KOPT-K1 (cell line): ENCODE data around the gene CRX.
"Not testable (repeated sequence)": the region's sequence is repeated elsewhere in the genome, so short reads cannot be mapped to it uniquely, and the experiment has no call there.

Source experiments
- H3K27ac ChIP-seq: fragments of 200-600 bp; sonication (generic); 2 replicates; pipeline ENCODE4 v1.5.1; 2016; ENCODE audit warnings: antibody characterized with exemption, mild to moderate bottlenecking, low read depth, low read length; ENCODE audit not compliant: poor library complexity, severe bottlenecking
- H3K36me3 ChIP-seq: fragments of 200-600 bp; sonication (generic); 2 replicates; pipeline ENCODE4 v1.5.1; 2017; ENCODE audit warnings: antibody characterized with exemption, mild to moderate bottlenecking, low read length, moderate library complexity; ENCODE audit not compliant: insufficient read depth
- H3K9me3 ChIP-seq: fragments of 200-600 bp; sonication (generic); 2 replicates; pipeline ENCODE4 v1.5.1; 2017; ENCODE audit warnings: antibody characterized with exemption, low read length, mild to moderate bottlenecking; ENCODE audit not compliant: insufficient read depth, poor library complexity, severe bottlenecking

Gene CRX

GRCh38 chr19:47861630-47862029 is 39.9 kb downstream of the CRX start:
- Histone ChIP-seq H3K27ac (no peak overlapping the region), H3K9me3 (no peaks in the 10 kb centered on the region), H3K36me3 (no peaks in the 10 kb centered on the region)

- Histone ChIP-seq H3K27ac (no peak overlapping the region), H3K9me3 (no peaks in the 10 kb centered on the region), H3K36me3 (no peaks in the 10 kb centered on the region)
Measured at GRCh38 chr19:47863514-47863936, 41.8 kb downstream of the CRX start.

- Histone ChIP-seq H3K36me3 (no peaks in the 10 kb centered on the region), H3K9me3 (no peaks in the 10 kb centered on the region), H3K27ac (no peak overlapping the region)
Measured at GRCh38 chr19:47865166-47865565, 43.4 kb downstream of the CRX start.

GRCh38 chr19:47878906-47879305 is 57.2 kb downstream of the CRX start:
- Histone ChIP-seq H3K9me3 (no peaks in the 10 kb centered on the region), H3K27ac (no peak overlapping the region), H3K36me3 (no peaks in the 10 kb centered on the region)

- not testable (repeated sequence) for H3K36me3 ChIP-seq, H3K27ac ChIP-seq, H3K9me3 ChIP-seq
Measured at GRCh38 chr19:47879385-47879784, 57.6 kb downstream of the CRX start.

GRCh38 chr19:47881757-47882156 is 60.0 kb downstream of the CRX start:
- no peak overlapping the region for H3K27ac ChIP-seq
- no peaks in the 10 kb centered on the region for H3K36me3 ChIP-seq
- no peaks in the 10 kb centered on the region for H3K9me3 ChIP-seq

- no peak overlapping the region for H3K27ac ChIP-seq
- no peaks in the 10 kb centered on the region for H3K36me3 ChIP-seq
- no peaks in the 10 kb centered on the region for H3K9me3 ChIP-seq
Measured at GRCh38 chr19:47882890-47883289, 61.2 kb downstream of the CRX start.

- H3K36me3 ChIP-seq: no peaks in the 10 kb centered on the region
- no peaks in the 10 kb centered on the region for H3K9me3 ChIP-seq
- no peak overlapping the region for H3K27ac ChIP-seq
Measured at GRCh38 chr19:47885067-47885463, 63.3 kb downstream of the CRX start.

- Histone ChIP-seq H3K27ac (no peak within 1 kb of the TSS), H3K9me3 (no peaks in the 10 kb centered on the region), H3K36me3 (no peaks in the 10 kb centered on the region)
Measured at GRCh38 chr19:47886010-47886559, 64.3 kb downstream of the CRX start, which contains the start of gene SULT2A1. Gene SULT2A1 (minus strand): TSS chr19:47886315. CDS start chr19:47886257, 58 bp downstream.

GRCh38 chr19:47890865-47891621 is 69.3 kb downstream of the CRX start:
- Histone ChIP-seq H3K9me3 (peaks cover 14% of the 10 kb centered on the region), H3K36me3 (no peaks in the 10 kb centered on the region), H3K27ac (no peak overlapping the region)

- H3K27ac ChIP-seq: no peak overlapping the region
- peaks cover 14% of the 10 kb centered on the region for H3K9me3 ChIP-seq
- H3K36me3 ChIP-seq: no peaks in the 10 kb centered on the region
Measured at GRCh38 chr19:47891622-47891922, 69.8 kb downstream of the CRX start.

GRCh38 chr19:47891923-47892666 is 70.4 kb downstream of the CRX start:
- no peak overlapping the region for H3K27ac ChIP-seq
- no peaks in the 10 kb centered on the region for H3K36me3 ChIP-seq
- H3K9me3 ChIP-seq: peaks cover 14% of the 10 kb centered on the region
